ELR (cell line): ENCODE data around the gene LASP1.

ENCODE experiments used
- DNase-seq: peaks from one replicate; pipeline ENCODE4 v3.0.0-alpha.2; 2015; ENCODE audit warnings: low read depth

The LASP1 gene

GRCh38 chr17:38886643-38887010 lies 16.8 kb downstream of the LASP1 start:
- no peak for DNase-seq

- no peak for DNase-seq
Observed at GRCh38 chr17:38888842-38889241, 19.0 kb downstream of the LASP1 start.

GRCh38 chr17:38889745-38890409 lies 20.0 kb downstream of the LASP1 start:
- DNase-seq, result no peak

GRCh38 chr17:38890410-38890746 lies 20.5 kb downstream of the LASP1 start:
- DNase-seq, result no peak

GRCh38 chr17:38891441-38891840 lies 21.6 kb downstream of the LASP1 start:
- no peak for DNase-seq

GRCh38 chr17:38892083-38892482 lies 22.2 kb downstream of the LASP1 start:
- no peak for DNase-seq

- no peak for DNase-seq
Observed at GRCh38 chr17:38892620-38893019, 22.8 kb downstream of the LASP1 start.

GRCh38 chr17:38893113-38893512 lies 23.3 kb downstream of the LASP1 start:
- no peak for DNase-seq

- no peak for DNase-seq
Observed at GRCh38 chr17:38893607-38894006, 23.7 kb downstream of the LASP1 start.

GRCh38 chr17:38894276-38894675 lies 24.4 kb downstream of the LASP1 start:
- no peak for DNase-seq

GRCh38 chr17:38896346-38896954 lies 26.6 kb downstream of the LASP1 start:
- no peak for DNase-seq

- DNase-seq, result no peak
Observed at GRCh38 chr17:38897176-38897575, 27.3 kb downstream of the LASP1 start.

GRCh38 chr17:38897671-38898290 lies 27.9 kb downstream of the LASP1 start:
- no peak for DNase-seq

GRCh38 chr17:38898291-38898679 lies 28.4 kb downstream of the LASP1 start:
- no peak for DNase-seq

GRCh38 chr17:38898812-38899348 lies 29.0 kb downstream of the LASP1 start:
- DNase-seq, result peak; percentile 63

- no peak for DNase-seq
Observed at GRCh38 chr17:38899421-38899820, 29.6 kb downstream of the LASP1 start.

- DNase-seq, result peak; percentile 98
Observed at GRCh38 chr17:38900978-38901656, 31.3 kb downstream of the LASP1 start.

- no peak for DNase-seq
Observed at GRCh38 chr17:38903404-38903803, 33.5 kb downstream of the LASP1 start.

GRCh38 chr17:38904892-38905291 lies 35.0 kb downstream of the LASP1 start:
- no peak for DNase-seq

- DNase-seq, result no peak
Observed at GRCh38 chr17:38905375-38905774, 35.5 kb downstream of the LASP1 start.

- DNase-seq, result peak; percentile 44
Observed at GRCh38 chr17:38906460-38907228, 36.8 kb downstream of the LASP1 start.
